ENCODE results near the gene AFF3. TPM values are rescaled to one million over a fixed set of nuclear protein-coding genes. Genes with fewer than 3 reads are reported as not detected.
A peak's percentile ranks its signal among the peaks of the same experiment; 100 is the strongest.

The AFF3 gene
- total RNA-seq, 1 experiment from 2014 or later: 0.61 TPM

DNA sequence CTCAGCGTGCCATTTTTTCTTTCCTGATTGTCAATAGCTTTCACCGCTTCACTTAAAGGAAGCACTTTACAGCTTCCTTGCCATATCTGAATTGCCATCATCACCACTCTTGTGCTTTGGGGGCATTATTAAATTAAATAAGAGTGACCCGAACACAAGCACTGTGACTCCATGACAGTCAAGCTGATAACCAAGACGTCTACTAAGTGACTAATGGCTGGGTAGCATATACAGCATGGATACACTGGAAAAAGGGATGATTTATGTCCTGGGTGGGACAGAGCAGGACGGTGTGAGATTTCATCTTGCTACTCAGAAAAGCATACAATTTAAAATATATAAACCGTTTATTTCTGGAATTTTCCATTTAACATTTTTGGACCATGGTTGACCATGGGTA lies 24.3 kb upstream of the AFF3 start:
- RAD21 ChIA-PET (ENCODE audit: low non-redundant PET in 1 of 2, low total read pairs in 2 of 2, uncharacterized antibody in 2 of 2, unreplicated experiment in 2 of 2): no interaction called here
- no peak overlapping the region for H2AFZ ChIP-seq (ENCODE audit: low read depth, low read length, poor library complexity, severe bottlenecking)
- TF ChIP-seq EZH2phosphoT487 (IDR thresholded peaks at IDR 0.05; ENCODE audit: borderline replicate concordance) (no peak), CTCF (IDR thresholded peaks at IDR 0.05 in 2 of 3, conservative IDR thresholded peaks at IDR 0.05 in 1 of 3; ENCODE audit: borderline replicate concordance in 1 of 3, insufficient read depth in 1 of 3, low read depth in 2 of 3, low read length in 2 of 3) (no peak), CBX3 (IDR thresholded peaks at IDR 0.05; ENCODE audit: low read depth) (no peak), TCF7L2 (IDR thresholded peaks at IDR 0.05; ENCODE audit: borderline replicate concordance, extremely low read depth, insufficient read depth, insufficient read length) (no peak), ELF1 (IDR thresholded peaks at IDR 0.05; ENCODE audit: borderline replicate concordance, low read depth) (no peak), CEBPB (IDR thresholded peaks at IDR 0.05; ENCODE audit: low read depth) (no peak), SRF (IDR thresholded peaks at IDR 0.05; ENCODE audit: low read depth) (no peak)
- no TSS peak for BruUV-seq (replicated peaks)
- no peaks in the 10 kb centered on the region for H3K79me2 ChIP-seq (ENCODE audit: insufficient read depth, low read length)
- no peak overlapping the region for H3K4me3 ChIP-seq (replicated peaks in 1 of 2; ENCODE audit: low read depth in 1 of 2, low read length in 2 of 2)
- no peak overlapping the region for H3K4me2 ChIP-seq (ENCODE audit: low read length)
- H3K9me2 ChIP-seq (ENCODE audit: insufficient read depth): no peaks in the 10 kb centered on the region
- intact Hi-C loops (cut with micrococcal nuclease): no loop called here
- no peak for DNase-seq (ENCODE audit: low read depth, low spot score)
- no peak overlapping the region for H3K27ac ChIP-seq (ENCODE audit: low read depth, low read length)
- H3K9ac ChIP-seq (ENCODE audit: low read length): no peak overlapping the region
- no peaks in the 10 kb centered on the region for H3K27me3 ChIP-seq (ENCODE audit: insufficient read depth, low read length)
- CTCF ChIA-PET: no interaction called here
- no peaks in the 10 kb centered on the region for H3K36me3 ChIP-seq (ENCODE audit: control insufficient read depth in 1 of 2, insufficient read depth in 2 of 2, low read length in 2 of 2)
- ATAC-seq: no peak
- no peaks in the 10 kb centered on the region for H3K4me1 ChIP-seq (ENCODE audit: control insufficient read depth in 1 of 2, insufficient read depth in 2 of 2, low read length in 2 of 2)
- no peaks in the 10 kb centered on the region for H4K20me1 ChIP-seq (ENCODE audit: insufficient read depth)
- POLR2A ChIA-PET: no interaction called here
- peaks cover 0 to 8% of the 10 kb centered on the region in 2 experiments; a peak in 1 of 4 replicates for H3K9me3 ChIP-seq (ENCODE audit: control insufficient read depth in 1 of 2, insufficient read depth in 1 of 2, low read depth in 1 of 2, low read length in 2 of 2)

DNA sequence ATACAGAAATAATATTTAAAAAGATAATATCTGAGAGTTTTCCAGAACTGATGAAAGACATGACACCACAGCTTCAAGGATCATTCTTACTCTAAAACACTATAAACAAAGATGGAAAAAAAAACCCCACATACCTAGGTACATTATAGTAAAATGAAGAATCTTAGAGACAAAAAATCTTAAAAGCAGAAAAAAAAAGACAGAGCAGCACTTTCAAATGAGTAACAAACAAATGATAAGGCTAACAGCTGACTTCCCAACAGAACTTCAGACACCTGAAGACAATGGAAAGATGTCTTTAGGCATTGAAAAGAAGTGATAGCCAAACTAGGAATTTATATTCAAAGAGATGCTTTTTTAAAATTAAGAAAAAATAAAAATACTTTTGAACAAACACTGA lies 21.2 kb upstream of the AFF3 start:
- no peaks in the 10 kb centered on the region for H3K79me2 ChIP-seq (ENCODE audit: insufficient read depth, low read length)
- ChIA-PET POLR2A (no interaction called here), CTCF (no interaction called here), RAD21 (ENCODE audit: low non-redundant PET in 1 of 2, low total read pairs in 2 of 2, uncharacterized antibody in 2 of 2, unreplicated experiment in 2 of 2) (no interaction called here)
- H3K4me2 ChIP-seq (ENCODE audit: low read length): no peak overlapping the region
- no peaks in the 10 kb centered on the region for H3K36me3 ChIP-seq (ENCODE audit: control insufficient read depth in 1 of 2, insufficient read depth in 2 of 2, low read length in 2 of 2)
- BruUV-seq (replicated peaks): no TSS peak
- H3K9me2 ChIP-seq (ENCODE audit: insufficient read depth): no peaks in the 10 kb centered on the region
- TF ChIP-seq ZNF274 (IDR thresholded peaks at IDR 0.05; ENCODE audit: low read depth, low read length) (no peak), EZH2phosphoT487 (IDR thresholded peaks at IDR 0.05; ENCODE audit: borderline replicate concordance) (no peak), CBX3 (IDR thresholded peaks at IDR 0.05; ENCODE audit: low read depth) (0 out of 2 replicates have a peak, but pooled peaks have one; percentile 10), RAD21 (IDR thresholded peaks at IDR 0.05; ENCODE audit: low read depth) (no peak), EGR1 (IDR thresholded peaks at IDR 0.05; ENCODE audit: low read depth) (no peak), YY1 (IDR thresholded peaks at IDR 0.05; ENCODE audit: extremely low read depth, insufficient replicate concordance, low read depth, low read length) (no peak), REST (IDR thresholded peaks at IDR 0.05; ENCODE audit: low read depth) (no peak), EZH2 (IDR thresholded peaks at IDR 0.05) (no peak), FOSL1 (IDR thresholded peaks at IDR 0.05; ENCODE audit: low read depth) (no peak)
- intact Hi-C loops (cut with micrococcal nuclease): no loop called here
- no peak overlapping the region for H2AFZ ChIP-seq (ENCODE audit: low read depth, low read length, poor library complexity, severe bottlenecking)
- H3K4me1 ChIP-seq (ENCODE audit: control insufficient read depth in 1 of 2, insufficient read depth in 2 of 2, low read length in 2 of 2): no peaks in the 10 kb centered on the region
- no peak overlapping the region for H3K27ac ChIP-seq (ENCODE audit: low read depth, low read length)
- H3K9me3 ChIP-seq (ENCODE audit: control insufficient read depth in 1 of 2, insufficient read depth in 1 of 2, low read depth in 1 of 2, low read length in 2 of 2): peaks cover 0 to 8% of the 10 kb centered on the region in 2 experiments; a peak in 1 of 4 replicates
- no peak overlapping the region for H3K9ac ChIP-seq (ENCODE audit: low read length)
- H3K27me3 ChIP-seq (ENCODE audit: insufficient read depth, low read length): no peaks in the 10 kb centered on the region
- H4K20me1 ChIP-seq (ENCODE audit: insufficient read depth): no peaks in the 10 kb centered on the region
- no peak for DNase-seq (ENCODE audit: low read depth, low spot score)
- H3K4me3 ChIP-seq (replicated peaks in 1 of 2; ENCODE audit: low read depth in 1 of 2, low read length in 2 of 2): no peak overlapping the region
- no peak for ATAC-seq

Data from HCT116 (cell line).